T-helper 1 cell (primary cell): ENCODE data around the gene USP30.
A peak's percentile ranks its signal among the peaks of the same experiment; 100 is the strongest.
"Not testable (repeated sequence)": the region's sequence is repeated elsewhere in the genome, so short reads cannot be mapped to it uniquely, and the experiment has no call there.

Experiments
- DNase-seq, 5 donors: peaks; one replicate each; pipeline ENCODE4 v3.0.0-alpha.2; 2012 to 2020

USP30 gene

GRCh38 chr12:109053382-109054123, 1.2 kb downstream of the USP30 start:
- peak in 2 of 5 donors; percentile 13 to 57 for DNase-seq

- not testable (repeated sequence) for DNase-seq
These were observed 1.7 kb downstream of the USP30 start for GRCh38 chr12:109054124-109054513.

- DNase-seq, result no peak
These were observed 2.1 kb downstream of the USP30 start for GRCh38 chr12:109054520-109054919.

- no peak for DNase-seq
These were observed 4.5 kb downstream of the USP30 start for GRCh38 chr12:109056891-109057290.

- no peak for DNase-seq
These were observed 5.0 kb downstream of the USP30 start for GRCh38 chr12:109057376-109057775.

GRCh38 chr12:109058773-109059172, 6.4 kb downstream of the USP30 start:
- DNase-seq, result no peak

GRCh38 chr12:109064143-109064542, 11.8 kb downstream of the USP30 start:
- no peak for DNase-seq

- DNase-seq, result no peak
These were observed 12.9 kb downstream of the USP30 start for GRCh38 chr12:109065154-109065852.

GRCh38 chr12:109065853-109066193, 13.4 kb downstream of the USP30 start:
- no peak for DNase-seq

GRCh38 chr12:109069307-109070271, 17.2 kb downstream of the USP30 start:
- no peak for DNase-seq

- no peak for DNase-seq
These were observed 22.5 kb downstream of the USP30 start for GRCh38 chr12:109074866-109075265.

GRCh38 chr12:109082751-109083150, 30.4 kb downstream of the USP30 start:
- no peak for DNase-seq

- no peak for DNase-seq
These were observed 32.0 kb downstream of the USP30 start for GRCh38 chr12:109084425-109084824.

- no peak for DNase-seq
These were observed 33.2 kb downstream of the USP30 start for GRCh38 chr12:109085590-109085989.

GRCh38 chr12:109087250-109087649, 34.9 kb downstream of the USP30 start:
- no peak for DNase-seq

GRCh38 chr12:109088818-109089217, 36.4 kb downstream of the USP30 start:
- DNase-seq, result no peak

GRCh38 chr12:109089683-109090082, 37.3 kb downstream of the USP30 start:
- no peak for DNase-seq

GRCh38 chr12:109092497-109093021, 40.2 kb downstream of the USP30 start:
- no peak for DNase-seq

GRCh38 chr12:109093022-109093918, 40.9 kb downstream of the USP30 start, which contains the start of gene ALKBH2:
Gene ALKBH2 (minus strand): TSS chr12:109093472. CDS start chr12:109092786, 686 bp downstream.
- peak; percentile 89 to 94 (median 93) for DNase-seq

- no peak for DNase-seq
These were observed 44.7 kb downstream of the USP30 start for GRCh38 chr12:109097140-109097434.

- DNase-seq, result peak; percentile 92 to 95 (median 95)
These were observed 45.2 kb downstream of the USP30 start, which contains the start of gene UNG for GRCh38 chr12:109097435-109098182. Gene UNG (plus strand): TSS chr12:109097597. CDS start chr12:109097680, 83 bp downstream.
